ENCODE measurements around the gene UNC13C.

UNC13C gene

GRCh38 chr15:54659646-54660045 is 681.4 kb downstream of the UNC13C start:
- no peak overlapping the region for H3K27ac Mint-ChIP-seq
- no peak for DNase-seq
- H3K36me3 Mint-ChIP-seq = no peaks in the 10 kb centered on the region
- H3K27me3 Mint-ChIP-seq = no peaks in the 10 kb centered on the region
- CTCF ChIA-PET = no interaction called here
- no peaks in the 10 kb centered on the region for H3K4me1 Mint-ChIP-seq
- H3K4me3 Mint-ChIP-seq = no peak overlapping the region
- H3K9me3 Mint-ChIP-seq = no peaks in the 10 kb centered on the region

GRCh38 chr15:54660356-54660755 is 682.1 kb downstream of the UNC13C start:
- Mint-ChIP-seq H3K4me1 (no peaks in the 10 kb centered on the region), H3K36me3 (no peaks in the 10 kb centered on the region), H3K4me3 (no peak overlapping the region), H3K9me3 (no peaks in the 10 kb centered on the region), H3K27me3 (no peaks in the 10 kb centered on the region), H3K27ac (no peak overlapping the region)
- CTCF ChIA-PET = no interaction called here
- no peak for DNase-seq

GRCh38 chr15:54675241-54675640 is 697.0 kb downstream of the UNC13C start:
- no peaks in the 10 kb centered on the region for H3K4me1 Mint-ChIP-seq
- no peak for DNase-seq
- CTCF ChIA-PET = no interaction called here

GRCh38 chr15:54681584-54681983 is 703.3 kb downstream of the UNC13C start:
- no peak for DNase-seq
- Mint-ChIP-seq H3K27me3 (no peaks in the 10 kb centered on the region), H3K36me3 (no peaks in the 10 kb centered on the region), H3K27ac (no peak overlapping the region), H3K4me1 (no peaks in the 10 kb centered on the region), H3K4me3 (no peak overlapping the region), H3K9me3 (no peaks in the 10 kb centered on the region)
- CTCF ChIA-PET = interaction anchor here (1.5 kb wide), 1 partner anchor 428 kb away, joined by 4 read pairs; no protein-coding TSS in a partner anchor

More at GRCh38 chr15:54675241-54675640, 697.0 kb downstream of the UNC13C start:
- Mint-ChIP-seq H3K36me3 (no peaks in the 10 kb centered on the region), H3K27ac (no peak overlapping the region), H3K27me3 (no peaks in the 10 kb centered on the region), H3K9me3 (peaks cover 22% of the 10 kb centered on the region), H3K4me3 (no peak overlapping the region)
